NCI-H1436 treated with DMSO at 0.1 percent for 48 hours (cell line): ENCODE data around the gene FAXDC2.

Experiments
- DNase-seq: peaks from one replicate; lab custom pipeline; 2025; lab: John Stamatoyannopoulos, UW

The FAXDC2 gene

DNA sequence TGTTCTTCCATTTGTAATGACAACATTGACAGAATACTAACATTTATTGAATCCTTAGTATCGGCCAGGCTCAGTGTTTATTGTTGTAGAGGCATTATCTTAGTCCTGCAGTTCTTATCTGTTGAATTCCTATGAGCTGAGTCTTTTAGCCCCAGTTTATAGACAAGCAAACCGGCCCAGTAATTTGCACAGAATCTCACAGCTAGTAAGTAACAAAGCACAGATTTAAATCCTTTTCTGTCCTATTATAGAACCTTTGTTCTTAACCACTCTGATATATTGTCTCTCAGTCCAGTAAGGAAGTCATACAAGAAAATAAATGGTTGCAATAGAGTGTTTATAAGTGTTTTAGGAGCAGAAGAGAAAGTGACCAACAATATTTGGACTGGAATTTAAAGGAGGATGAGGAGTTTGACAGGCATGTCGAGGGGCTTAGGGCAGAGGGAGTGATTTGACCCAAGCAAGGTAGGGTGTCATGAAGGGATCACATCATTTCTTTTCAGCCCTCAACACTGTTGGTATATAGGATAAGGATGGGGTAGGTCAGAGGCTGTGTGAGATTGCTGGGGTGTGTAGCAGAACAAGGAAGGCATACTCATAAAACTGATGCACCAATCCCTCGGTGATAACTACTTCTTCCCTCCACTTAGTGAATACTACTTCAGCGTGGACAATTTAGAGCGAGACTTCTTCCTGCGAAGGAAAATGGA, 55.7 kb downstream of the FAXDC2 start:
- no peak for DNase-seq

DNA sequence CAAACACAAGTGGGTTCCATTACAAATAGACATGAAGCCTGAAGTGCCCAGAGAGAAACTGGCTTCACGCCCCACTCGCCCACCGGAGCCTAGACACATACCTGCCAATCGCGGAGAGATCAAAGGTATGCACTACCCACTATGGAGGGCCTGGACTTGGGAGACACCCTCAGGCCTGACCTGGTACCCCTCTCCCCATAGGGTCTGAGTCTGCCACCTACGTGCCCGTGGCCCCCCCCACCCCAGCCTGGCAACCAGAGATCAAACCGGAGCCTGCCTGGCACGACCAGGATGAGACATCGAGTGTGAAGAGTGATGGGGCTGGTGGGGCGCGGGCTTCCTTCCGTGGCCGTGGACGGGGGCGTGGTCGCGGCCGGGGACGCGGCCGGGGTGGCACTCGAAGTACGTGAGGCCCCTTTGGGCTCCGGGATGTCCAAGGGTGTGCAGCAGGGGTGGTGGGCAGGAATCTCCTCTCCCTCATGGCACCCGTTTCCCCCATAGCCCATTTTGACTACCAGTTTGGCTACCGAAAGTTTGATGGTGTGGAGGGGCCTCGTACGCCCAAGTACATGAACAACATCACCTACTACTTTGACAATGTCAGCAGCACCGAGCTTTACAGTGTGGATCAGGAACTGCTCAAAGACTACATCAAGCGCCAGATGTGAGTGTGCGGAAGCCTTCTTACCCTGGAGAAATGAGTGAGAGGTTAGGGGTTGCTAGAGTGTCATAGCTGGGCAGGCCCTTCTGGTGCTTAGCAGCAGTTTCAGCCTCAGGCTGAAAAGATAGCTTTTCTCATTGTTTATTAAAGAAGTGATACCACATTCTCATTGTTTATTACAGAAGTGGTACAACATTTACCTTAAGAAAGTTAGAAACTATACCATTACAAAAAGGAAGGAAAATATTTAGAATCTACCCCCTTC, 56.5 kb downstream of the FAXDC2 start:
- DNase-seq: no peak

DNA sequence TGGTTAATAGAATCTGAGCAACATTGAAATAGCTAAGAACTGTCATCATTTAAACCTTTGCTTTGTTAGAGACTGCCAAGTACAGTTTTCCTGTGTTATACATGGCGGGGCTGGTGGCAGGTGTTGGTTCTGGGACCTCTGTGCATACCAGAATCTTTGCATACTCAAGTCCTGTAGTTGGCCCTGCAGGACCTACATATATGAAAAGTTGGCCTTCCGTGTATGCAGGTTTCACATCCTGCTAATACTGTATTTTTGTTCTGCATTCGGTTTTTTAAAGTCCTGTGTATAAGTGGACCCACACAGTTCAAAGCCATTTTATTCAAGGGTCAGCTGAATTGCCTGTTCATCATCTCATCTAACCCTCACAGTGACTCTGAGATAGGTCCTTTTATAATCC, 58.9 kb downstream of the FAXDC2 start:
- DNase-seq: no peak

GRCh38 chr5:154788212-154788611, 62.2 kb downstream of the FAXDC2 start:
- DNase-seq: no peak

DNA sequence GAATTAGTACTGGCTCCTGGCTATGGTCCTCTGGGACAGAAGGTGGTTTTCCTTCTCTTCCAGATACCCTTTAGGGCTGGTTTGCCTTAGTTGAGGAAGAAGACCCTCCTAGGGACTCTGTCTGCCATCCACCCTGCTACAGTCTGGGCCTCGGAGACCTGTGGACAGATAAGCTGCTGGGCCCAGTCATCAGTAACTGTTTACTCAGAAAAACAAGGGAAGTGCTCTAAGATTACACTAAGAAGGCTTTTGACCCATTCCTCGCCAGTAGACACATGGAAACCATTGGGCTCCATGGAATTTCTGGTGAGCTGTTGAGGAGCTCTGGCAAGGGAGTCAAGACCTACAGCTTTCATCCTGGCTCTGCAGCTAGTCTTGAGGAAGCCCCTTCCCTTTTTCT, 64.0 kb downstream of the FAXDC2 start:
- no peak for DNase-seq

DNA sequence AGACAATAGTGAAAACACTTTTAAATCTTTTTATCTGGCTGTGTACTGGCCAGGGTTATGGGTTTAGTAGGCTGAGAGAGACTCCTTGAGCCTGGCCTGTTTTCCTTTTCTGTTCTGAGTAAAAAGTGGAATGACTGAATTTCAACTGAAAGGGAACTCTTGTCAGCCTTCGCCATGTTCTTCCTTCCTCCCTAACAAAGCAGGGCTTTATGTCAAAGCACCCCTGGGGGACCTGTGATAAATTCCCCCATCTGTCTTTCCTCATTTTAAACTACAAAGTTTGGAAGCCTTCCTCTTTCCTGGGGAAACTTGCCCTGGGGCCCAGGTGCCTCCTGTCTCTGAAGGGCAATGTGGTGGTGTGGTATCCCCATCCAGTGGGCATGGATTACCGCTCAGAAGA, 65.5 kb downstream of the FAXDC2 start:
- DNase-seq: no peak

DNA sequence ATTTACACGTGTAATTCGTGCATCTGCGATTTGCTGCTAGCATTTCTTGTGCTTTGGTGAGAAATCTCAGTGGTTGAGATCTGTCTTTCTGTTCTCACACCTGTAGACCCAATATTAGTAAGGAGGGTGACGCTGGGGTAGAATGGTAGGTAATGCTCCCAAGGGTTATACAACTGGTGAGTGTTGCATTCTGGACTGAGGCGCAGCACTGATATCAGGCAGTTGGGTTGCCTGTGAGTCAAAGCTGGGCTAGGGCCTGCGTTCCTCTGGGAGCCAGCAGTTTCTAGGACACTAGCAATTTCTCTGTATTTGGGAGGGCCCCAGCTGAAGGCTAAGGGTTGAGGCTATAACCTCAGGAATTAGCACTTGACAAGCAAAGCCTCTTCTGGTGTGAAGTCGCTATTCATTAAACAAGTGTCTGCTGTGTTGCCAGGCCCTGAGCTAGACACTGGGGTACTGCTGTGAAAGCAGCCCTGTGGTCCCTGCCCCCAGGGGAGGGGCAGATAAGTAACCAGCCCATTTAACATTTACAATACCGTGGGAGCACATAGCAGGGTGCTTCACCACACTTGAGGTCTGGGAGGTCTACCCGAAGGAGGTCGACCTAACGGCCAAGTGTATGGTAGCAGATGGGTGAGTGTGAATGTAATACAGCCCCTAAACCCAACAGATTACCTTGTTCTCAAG, 66.5 kb downstream of the FAXDC2 start:
- no peak for DNase-seq

GRCh38 chr5:154782812-154783592, 67.4 kb downstream of the FAXDC2 start:
- DNase-seq: no peak

- no peak for DNase-seq
Measured at GRCh38 chr5:154782326-154782725, 68.1 kb downstream of the FAXDC2 start.

GRCh38 chr5:154780128-154780527, 70.3 kb downstream of the FAXDC2 start:
- DNase-seq: no peak

DNA sequence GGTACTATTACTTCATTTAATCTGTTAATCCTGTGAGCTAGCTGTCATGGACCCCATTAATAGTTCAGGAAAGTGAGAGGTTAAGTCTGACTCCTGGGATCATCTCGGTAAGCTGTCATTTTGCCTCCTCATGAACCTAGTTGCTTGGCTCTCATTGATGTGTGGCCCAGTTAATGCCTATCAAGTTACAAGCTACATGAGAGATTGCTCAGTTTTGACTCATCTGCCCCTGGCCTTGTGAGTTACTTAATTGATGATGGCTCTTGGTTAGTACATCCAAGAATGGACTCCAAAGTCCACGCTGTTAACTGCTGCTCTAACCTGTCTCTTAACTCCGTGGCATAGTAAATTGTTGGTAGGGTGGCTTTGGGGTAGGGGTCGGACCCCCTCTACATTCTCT, 71.3 kb downstream of the FAXDC2 start:
- DNase-seq: no peak

DNA sequence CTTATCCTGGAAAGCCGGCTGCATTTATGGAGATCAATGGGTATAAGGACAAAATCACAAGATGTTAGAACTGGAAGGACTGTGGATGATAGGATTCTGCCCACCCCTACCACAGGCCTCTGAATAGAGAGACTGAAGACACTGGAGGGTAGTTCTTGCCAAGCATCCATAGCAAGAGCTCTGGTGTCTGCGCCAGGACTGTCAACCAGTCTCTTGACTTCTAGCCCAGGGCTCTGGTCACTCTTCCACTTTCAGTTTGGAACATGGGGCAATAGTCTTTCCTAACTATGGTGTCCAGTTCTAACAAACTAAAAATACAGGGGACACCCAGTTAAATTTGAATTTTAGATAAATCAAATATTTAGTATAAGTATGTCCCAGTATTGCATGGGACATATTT, 71.9 kb downstream of the FAXDC2 start:
- no peak for DNase-seq

DNA sequence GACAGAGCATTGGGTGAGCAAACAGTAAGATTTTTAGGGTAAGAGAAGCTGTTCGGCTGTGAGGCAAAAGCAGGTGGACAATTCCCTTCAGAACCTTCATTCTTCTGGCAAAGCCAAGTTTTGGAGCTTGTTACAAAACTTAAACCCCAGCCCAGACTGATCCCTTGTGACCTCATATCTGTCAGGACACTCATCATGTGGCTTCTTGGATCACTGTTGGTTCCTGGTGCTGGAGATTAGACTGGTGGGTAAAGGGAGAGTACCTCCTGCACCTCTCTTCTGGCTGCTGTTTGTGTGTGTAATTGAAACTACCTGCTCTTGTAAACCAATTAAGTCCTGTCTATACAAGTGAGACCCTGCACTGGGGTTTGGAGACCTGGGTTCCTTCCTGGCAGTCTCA, 74.2 kb downstream of the FAXDC2 start:
- DNase-seq: no peak

DNA sequence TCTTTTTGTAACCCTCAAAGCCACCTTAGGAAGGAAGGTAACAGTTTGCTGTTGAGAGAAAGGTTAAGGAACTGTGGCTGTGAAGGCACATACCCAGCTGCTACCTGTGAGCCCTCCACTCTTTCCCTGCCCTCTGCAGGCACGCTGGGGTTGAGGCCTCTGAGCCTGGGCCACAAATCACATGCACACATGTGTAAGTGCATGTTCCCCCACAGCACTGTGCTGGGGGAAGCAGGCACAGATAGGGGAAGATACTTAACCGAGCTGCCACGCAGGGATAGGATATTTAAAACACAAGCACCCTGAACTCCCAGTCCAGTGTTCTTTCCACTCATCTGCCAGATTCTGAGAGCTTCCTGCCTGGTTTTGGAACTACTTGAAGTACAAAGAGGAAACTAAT, 77.1 kb downstream of the FAXDC2 start:
- no peak for DNase-seq

GRCh38 chr5:154771383-154771901, 79.0 kb downstream of the FAXDC2 start:
- no peak for DNase-seq

DNA sequence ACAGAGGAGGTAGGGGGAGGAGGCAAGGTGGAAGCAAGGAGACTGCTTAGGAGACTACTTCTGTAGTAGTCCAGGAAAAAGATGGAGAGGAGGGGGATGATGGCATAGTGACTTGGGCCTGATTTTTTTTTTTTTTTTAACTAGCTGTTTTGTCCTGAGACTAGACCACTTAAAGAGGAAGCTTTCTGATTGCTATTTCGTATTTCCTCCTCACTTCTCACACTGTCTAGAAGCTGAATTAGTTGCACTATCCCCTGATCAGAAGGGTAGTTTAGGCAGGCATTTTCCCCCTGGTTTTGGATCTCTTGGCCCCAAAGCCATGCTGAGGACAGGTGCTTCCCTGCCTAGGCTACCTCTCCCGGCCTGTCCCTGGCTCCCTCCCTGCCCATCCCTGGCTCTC, 80.3 kb downstream of the FAXDC2 start:
- no peak for DNase-seq
